Osteocyte (in vitro differentiated cells): Measurements from ENCODE around the gene GRP. TPM values are rescaled to one million over a fixed set of nuclear protein-coding genes. Genes with fewer than 3 reads are reported as not detected.

Experiments
- DNase-seq: peaks from one replicate; pipeline ENCODE4 v3.0.0; 2021; ENCODE audit warnings: mixed read lengths; ENCODE audit not compliant: unreplicated experiment; ENCODE audit errors: extremely low spot score
- H3K27ac Mint-ChIP-seq: one replicate; pipeline ENCODE4 v1.8.0; 2021; ENCODE audit warnings: mild to moderate bottlenecking, mixed read lengths; ENCODE audit not compliant: unreplicated experiment
- H3K27me3 Mint-ChIP-seq: one replicate; pipeline ENCODE4 v1.8.0; 2021; ENCODE audit warnings: mixed read lengths; ENCODE audit not compliant: unreplicated experiment
- H3K36me3 Mint-ChIP-seq: one replicate; pipeline ENCODE4 v1.8.0; 2021; ENCODE audit warnings: mixed read lengths; ENCODE audit not compliant: unreplicated experiment
- H3K4me1 Mint-ChIP-seq: one replicate; pipeline ENCODE4 v1.8.0; 2021; ENCODE audit warnings: mixed read lengths; ENCODE audit not compliant: unreplicated experiment
- H3K4me3 Mint-ChIP-seq: one replicate; pipeline ENCODE4 v1.8.0; 2021; ENCODE audit warnings: mild to moderate bottlenecking, moderate library complexity, mixed read lengths; ENCODE audit not compliant: unreplicated experiment
- H3K9me3 Mint-ChIP-seq: one replicate; pipeline ENCODE4 v1.8.0; 2021; ENCODE audit warnings: mixed read lengths; ENCODE audit not compliant: unreplicated experiment
- total RNA-seq: library from RNA; stranded (reverse); gene quantifications from 2 replicates; pipeline ENCODE4 v1.2.1, GENCODE V29; 2021
- TF ChIP-seq, protein P1 (sequence below): fragments of 200-600 bp; sonication (generic); IDR thresholded peaks from 2 replicates; pipeline ENCODE4 v1.5.0; 2021; ENCODE audit warnings: antibody characterized with exemption, mild to moderate bottlenecking, moderate library complexity

Gene GRP
- total RNA-seq, 1 donor from 2014 or later: not detected

DNA sequence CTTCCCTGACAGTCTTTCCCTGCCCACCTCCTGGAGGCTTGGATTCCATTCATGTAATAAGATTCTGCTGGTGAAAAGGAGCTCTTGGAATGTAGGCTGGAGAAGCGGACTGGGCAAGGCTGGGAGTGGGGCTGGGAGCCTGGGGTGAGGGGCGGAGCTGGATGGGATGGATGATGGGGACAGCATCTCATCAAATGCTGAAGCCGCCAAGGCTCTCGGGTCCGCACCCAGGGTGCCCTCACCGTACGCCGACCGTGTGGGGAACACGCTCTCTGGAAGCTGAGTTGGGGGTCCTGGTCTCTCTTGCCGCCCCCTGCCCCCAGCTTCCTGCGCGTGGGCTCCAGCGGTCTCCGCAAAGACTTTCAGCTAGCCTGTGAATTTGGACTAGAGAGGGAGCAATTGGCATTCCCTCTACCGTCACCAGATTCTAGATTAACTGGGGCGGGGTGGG lies 44.2 kb downstream of the GRP start:
- H3K4me1 Mint-ChIP-seq: peaks cover 21% of the 10 kb centered on the region
- H3K27me3 Mint-ChIP-seq: peaks cover 87% of the 10 kb centered on the region
- H3K4me3 Mint-ChIP-seq: no peak overlapping the region
- no peak overlapping the region for H3K27ac Mint-ChIP-seq
- no peaks in the 10 kb centered on the region for H3K9me3 Mint-ChIP-seq
- DNase-seq: no peak
- H3K36me3 Mint-ChIP-seq: no peaks in the 10 kb centered on the region
- TF ChIP-seq, protein P1, sequence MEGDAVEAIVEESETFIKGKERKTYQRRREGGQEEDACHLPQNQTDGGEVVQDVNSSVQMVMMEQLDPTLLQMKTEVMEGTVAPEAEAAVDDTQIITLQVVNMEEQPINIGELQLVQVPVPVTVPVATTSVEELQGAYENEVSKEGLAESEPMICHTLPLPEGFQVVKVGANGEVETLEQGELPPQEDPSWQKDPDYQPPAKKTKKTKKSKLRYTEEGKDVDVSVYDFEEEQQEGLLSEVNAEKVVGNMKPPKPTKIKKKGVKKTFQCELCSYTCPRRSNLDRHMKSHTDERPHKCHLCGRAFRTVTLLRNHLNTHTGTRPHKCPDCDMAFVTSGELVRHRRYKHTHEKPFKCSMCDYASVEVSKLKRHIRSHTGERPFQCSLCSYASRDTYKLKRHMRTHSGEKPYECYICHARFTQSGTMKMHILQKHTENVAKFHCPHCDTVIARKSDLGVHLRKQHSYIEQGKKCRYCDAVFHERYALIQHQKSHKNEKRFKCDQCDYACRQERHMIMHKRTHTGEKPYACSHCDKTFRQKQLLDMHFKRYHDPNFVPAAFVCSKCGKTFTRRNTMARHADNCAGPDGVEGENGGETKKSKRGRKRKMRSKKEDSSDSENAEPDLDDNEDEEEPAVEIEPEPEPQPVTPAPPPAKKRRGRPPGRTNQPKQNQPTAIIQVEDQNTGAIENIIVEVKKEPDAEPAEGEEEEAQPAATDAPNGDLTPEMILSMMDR: no peak

- Mint-ChIP-seq H3K9me3 (no peaks in the 10 kb centered on the region), H3K4me3 (no peak overlapping the region), H3K27ac (no peak overlapping the region), H3K27me3 (peaks cover 86% of the 10 kb centered on the region), H3K36me3 (no peaks in the 10 kb centered on the region), H3K4me1 (peaks cover 26% of the 10 kb centered on the region)
- no peak for DNase-seq
- TF ChIP-seq, protein P1: no peak
These were observed 44.8 kb downstream of the GRP start for GRCh38 chr18:59264651-59265245.

GRCh38 chr18:59265246-59265973 lies 45.5 kb downstream of the GRP start:
- Mint-ChIP-seq H3K27me3 (peaks cover 86% of the 10 kb centered on the region), H3K36me3 (no peaks in the 10 kb centered on the region), H3K9me3 (no peaks in the 10 kb centered on the region), H3K4me3 (peak overlapping the region; percentile 10), H3K4me1 (peaks cover 27% of the 10 kb centered on the region), H3K27ac (no peak overlapping the region)
- DNase-seq: no peak
- TF ChIP-seq, protein P1: no peak

DNA sequence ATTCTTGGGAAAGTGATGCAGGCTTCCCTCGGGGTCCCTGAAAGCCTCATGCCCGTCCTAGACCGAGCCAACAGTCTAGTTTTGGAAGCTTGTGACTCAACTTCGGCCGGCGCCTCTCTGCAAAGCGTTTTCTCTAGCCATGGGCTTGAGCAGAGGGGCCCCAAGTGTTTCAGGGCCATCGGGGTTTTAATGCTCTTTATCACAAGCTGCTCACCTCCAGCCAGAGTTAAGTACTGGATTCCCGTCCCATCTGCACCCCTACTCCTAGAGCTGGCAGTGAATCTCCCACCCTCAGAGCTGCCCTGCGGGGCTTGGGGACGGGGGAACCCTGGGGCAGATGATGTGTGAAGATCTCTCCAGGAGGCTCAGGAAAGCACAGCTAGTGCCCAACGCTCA lies 46.0 kb downstream of the GRP start:
- no peak for DNase-seq
- H3K27ac Mint-ChIP-seq: no peak overlapping the region
- H3K9me3 Mint-ChIP-seq: no peaks in the 10 kb centered on the region
- peaks cover 87% of the 10 kb centered on the region for H3K27me3 Mint-ChIP-seq
- TF ChIP-seq, protein P1: no peak
- no peaks in the 10 kb centered on the region for H3K36me3 Mint-ChIP-seq
- H3K4me3 Mint-ChIP-seq: no peak overlapping the region
- H3K4me1 Mint-ChIP-seq: peaks cover 27% of the 10 kb centered on the region

GRCh38 chr18:59266459-59266858 lies 46.5 kb downstream of the GRP start:
- Mint-ChIP-seq H3K27me3 (peaks cover 91% of the 10 kb centered on the region), H3K4me1 (peaks cover 27% of the 10 kb centered on the region), H3K4me3 (no peak overlapping the region), H3K36me3 (no peaks in the 10 kb centered on the region), H3K27ac (no peak overlapping the region), H3K9me3 (no peaks in the 10 kb centered on the region)
- DNase-seq: no peak
- TF ChIP-seq, protein P1: no peak
